Measurements from ENCODE around the gene LUM. TPM values are rescaled to one million over a fixed set of nuclear protein-coding genes. Genes with fewer than 3 reads are reported as not detected.

The LUM gene, protein sequence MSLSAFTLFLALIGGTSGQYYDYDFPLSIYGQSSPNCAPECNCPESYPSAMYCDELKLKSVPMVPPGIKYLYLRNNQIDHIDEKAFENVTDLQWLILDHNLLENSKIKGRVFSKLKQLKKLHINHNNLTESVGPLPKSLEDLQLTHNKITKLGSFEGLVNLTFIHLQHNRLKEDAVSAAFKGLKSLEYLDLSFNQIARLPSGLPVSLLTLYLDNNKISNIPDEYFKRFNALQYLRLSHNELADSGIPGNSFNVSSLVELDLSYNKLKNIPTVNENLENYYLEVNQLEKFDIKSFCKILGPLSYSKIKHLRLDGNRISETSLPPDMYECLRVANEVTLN
- 100 to 1,000 TPM; 541 to 951 (median 703) TPM for polyA plus RNA-seq (ENCODE audit: insufficient read length in 10 of 10)
- long read RNA-seq, donor 1, transcript LUM-201 (3 exons, 3,008 nt), result major isoform, 157 of 222 reads
- long read RNA-seq, donor 1, partial matches to known transcripts, result 65 of 222 reads
- long read RNA-seq, donor 1, other reads (novel, unspliced or antisense), result 0 of 222 reads
- long read RNA-seq, donor 2, transcript LUM-201 (3 exons, 3,008 nt), result major isoform, 115 of 196 reads
- long read RNA-seq, donor 2, partial matches to known transcripts, result 76 of 196 reads
- long read RNA-seq, donor 2, other reads (novel, unspliced or antisense), result 5 of 196 reads
- long read RNA-seq, donor 3, partial matches to known transcripts, result 0 of 1 reads
- long read RNA-seq, donor 3, other reads (novel, unspliced or antisense), result 0 of 1 reads
- long read RNA-seq, donor 4, transcript LUM-201 (3 exons, 3,008 nt), result major isoform, 200 of 244 reads
- long read RNA-seq, donor 4, partial matches to known transcripts, result 44 of 244 reads
- long read RNA-seq, donor 4, other reads (novel, unspliced or antisense), result 0 of 244 reads
- long read RNA-seq, donor 5, transcript LUM-201 (3 exons, 3,008 nt), result major isoform, 253 of 330 reads
- long read RNA-seq, donor 5, partial matches to known transcripts, result 70 of 330 reads
- long read RNA-seq, donor 5, other reads (novel, unspliced or antisense), result 6 of 330 reads
- long read RNA-seq, donor 6, transcript LUM-201 (3 exons, 3,008 nt), result major isoform, 227 of 288 reads
- long read RNA-seq, donor 6, partial matches to known transcripts, result 61 of 288 reads
- long read RNA-seq, donor 6, other reads (novel, unspliced or antisense), result 0 of 288 reads
- long read RNA-seq, donor 7, transcript LUM-201 (3 exons, 3,008 nt), result major isoform, 132 of 173 reads
- long read RNA-seq, donor 7, partial matches to known transcripts, result 41 of 173 reads
- long read RNA-seq, donor 7, other reads (novel, unspliced or antisense), result 0 of 173 reads
- long read RNA-seq, donor 8, transcript LUM-201 (3 exons, 3,008 nt), result major isoform, 201 of 287 reads
- long read RNA-seq, donor 8, partial matches to known transcripts, result 81 of 287 reads
- long read RNA-seq, donor 8, other reads (novel, unspliced or antisense), result 5 of 287 reads
- long read RNA-seq, donor 9, transcript LUM-201 (3 exons, 3,008 nt), result major isoform, 31 of 31 reads
- long read RNA-seq, donor 9, partial matches to known transcripts, result 0 of 31 reads
- long read RNA-seq, donor 9, other reads (novel, unspliced or antisense), result 0 of 31 reads

- DNase-seq, result peak; percentile 91 to 96 (median 92)
Observed at GRCh38 chr12:91111366-91112325, at the start of gene LUM. Gene LUM, minus strand, starts transcription at chr12:91111494. Its CDS starts 2,515 bp downstream, at chr12:91108979.

DNA sequence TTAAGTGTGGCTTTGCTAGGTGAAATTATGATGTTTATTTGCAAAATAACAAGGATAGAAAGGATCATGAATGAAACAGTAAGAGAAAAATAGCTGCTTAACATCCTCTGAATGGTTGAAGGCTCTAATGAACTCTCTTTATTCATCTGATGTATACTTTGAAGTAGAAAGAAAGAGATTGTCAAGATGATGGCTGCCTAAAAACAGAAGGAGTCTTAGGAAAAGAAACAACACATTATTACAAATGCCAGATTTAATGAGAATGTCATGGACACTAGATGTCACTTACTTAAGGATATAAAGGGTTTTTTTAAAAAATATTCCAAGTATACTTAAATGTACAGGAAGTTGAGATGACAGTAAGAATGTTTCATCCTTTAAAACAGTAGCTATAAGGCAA is 49.7 kb upstream of the LUM start:
- no peak for DNase-seq

DNA sequence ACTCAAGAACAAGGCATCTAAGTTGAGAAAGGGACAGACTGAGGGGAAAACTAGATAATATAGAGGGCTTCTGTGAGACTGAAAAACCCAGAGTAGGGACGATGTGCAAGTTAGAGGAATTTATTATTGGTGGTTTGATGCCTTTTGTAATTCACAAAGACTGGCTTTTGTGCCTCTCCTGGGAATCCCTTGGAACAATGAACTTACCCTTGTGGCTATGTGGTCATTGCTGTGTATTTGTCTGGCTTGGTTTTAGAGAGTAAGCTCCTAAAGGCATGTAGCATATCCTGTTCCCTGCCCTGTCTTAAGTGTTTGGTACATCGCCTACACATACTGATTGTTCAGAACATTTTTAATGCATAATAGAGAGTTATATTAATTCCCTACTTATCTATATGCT is 44.7 kb upstream of the LUM start:
- DNase-seq, result no peak

- peak in 1 of 3 donors; percentile 49 for DNase-seq
Observed at GRCh38 chr12:91154131-91154530, 42.8 kb upstream of the LUM start.

GRCh38 chr12:91144053-91144452 is 32.8 kb upstream of the LUM start:
- no peak for DNase-seq

GRCh38 chr12:91143206-91143605 is 31.9 kb upstream of the LUM start:
- DNase-seq, result no peak

DNA sequence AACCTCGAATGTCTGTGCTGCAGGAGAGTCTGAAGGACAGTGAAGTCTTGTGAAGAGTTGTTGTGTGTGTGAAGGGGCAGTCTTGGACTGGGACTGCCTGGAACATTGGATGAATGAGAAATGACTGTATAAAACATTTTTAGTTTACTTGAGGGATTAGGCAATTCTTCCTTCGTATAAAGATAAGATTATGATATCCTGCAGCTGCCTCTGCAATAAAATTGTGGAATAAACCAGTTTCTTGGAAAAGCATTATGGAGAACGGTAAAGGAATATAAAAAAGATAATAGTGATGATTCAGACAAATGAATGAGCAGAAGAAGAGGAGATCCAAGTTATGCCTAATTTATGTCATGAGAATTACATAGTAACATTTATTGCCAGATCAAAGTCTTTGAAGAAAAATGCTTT is 30.9 kb upstream of the LUM start:
- peak; percentile 50 to 85 (median 55) for DNase-seq

GRCh38 chr12:91140026-91140931 is 29.0 kb upstream of the LUM start:
- DNase-seq, result peak; percentile 81 to 92 (median 86)

DNA sequence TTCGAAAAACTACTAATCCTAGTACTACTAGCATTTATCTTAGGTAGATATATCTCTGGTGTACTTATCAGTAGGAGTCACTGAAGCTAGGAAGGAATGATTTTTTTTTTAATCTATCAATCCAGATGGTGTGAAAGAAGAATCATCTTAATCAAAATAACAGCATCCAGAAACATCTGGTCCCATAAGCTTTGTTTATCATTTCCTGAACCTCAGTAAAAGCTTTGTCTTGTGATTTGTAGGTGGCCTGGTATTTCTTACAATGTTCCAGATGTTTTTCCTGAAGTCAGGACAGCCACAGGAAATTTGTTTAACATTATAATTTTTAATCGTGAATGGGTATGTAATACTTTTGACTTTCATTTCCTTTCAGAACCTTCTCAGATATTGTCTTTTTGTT is 28.0 kb upstream of the LUM start:
- DNase-seq, result peak in 2 of 3 donors; percentile 37 to 78

GRCh38 chr12:91138337-91138920 is 27.1 kb upstream of the LUM start:
- DNase-seq, result peak; percentile 51 to 69 (median 53)

GRCh38 chr12:91133871-91134270 is 22.6 kb upstream of the LUM start:
- peak in 1 of 3 donors; percentile 80 for DNase-seq

GRCh38 chr12:91129662-91130362 is 18.5 kb upstream of the LUM start:
- DNase-seq, result no peak

DNA sequence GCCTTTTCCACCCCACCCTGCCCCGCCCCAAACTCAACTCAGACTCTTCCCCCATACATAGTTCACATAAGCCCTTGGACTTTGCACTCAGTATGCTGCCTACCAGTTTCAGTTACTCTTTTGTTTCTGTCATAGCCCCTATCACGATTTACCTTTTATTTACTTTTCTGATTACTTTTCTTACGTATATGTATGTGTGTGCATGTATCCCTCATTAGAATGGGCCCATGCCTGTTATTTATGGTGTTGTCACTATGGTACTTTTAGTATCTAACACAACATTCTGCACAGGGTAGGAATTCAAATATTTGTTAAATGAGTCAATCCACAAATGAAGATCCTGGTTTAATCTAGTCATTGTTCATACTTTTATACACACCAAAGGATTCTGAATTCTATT is 16.5 kb upstream of the LUM start:
- no peak for DNase-seq

DNA sequence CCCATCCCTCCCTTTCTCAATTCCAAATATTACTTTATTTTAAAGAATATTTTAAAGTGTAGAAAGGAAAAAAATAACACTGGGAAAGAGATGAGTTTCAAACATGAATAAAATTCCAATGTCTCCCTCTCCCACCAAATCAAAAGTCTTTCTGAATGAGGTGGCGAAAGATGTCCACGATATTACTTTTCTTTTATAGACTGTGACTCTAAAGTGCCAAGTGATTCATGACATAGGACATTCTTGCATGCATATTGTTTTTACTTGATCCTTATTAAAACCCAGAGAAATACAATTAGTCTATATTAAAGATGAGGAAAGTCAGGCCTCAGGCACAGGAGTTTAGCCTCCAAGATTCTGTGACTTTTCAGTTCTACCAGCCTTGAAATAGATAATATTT is 16.0 kb upstream of the LUM start:
- no peak for DNase-seq

DNA sequence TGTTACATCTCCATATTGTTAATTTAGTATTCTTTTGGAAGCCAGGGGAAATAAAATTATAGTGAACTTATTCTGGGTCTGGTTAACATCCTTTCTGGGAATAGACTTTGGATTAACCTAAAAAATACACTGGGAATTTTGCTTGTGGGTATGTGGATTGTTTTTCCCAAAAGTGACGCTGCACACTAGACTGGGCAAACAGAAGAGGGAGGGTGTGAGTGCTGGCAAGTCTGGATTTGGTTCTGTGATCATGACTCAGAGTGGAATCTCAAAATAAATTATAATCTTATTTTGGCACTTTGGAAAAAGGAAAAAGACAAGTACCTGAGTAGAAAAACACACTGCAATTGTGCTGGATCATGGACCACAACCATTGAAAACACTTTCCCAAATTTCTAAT is 15.2 kb upstream of the LUM start:
- DNase-seq, result no peak

DNA sequence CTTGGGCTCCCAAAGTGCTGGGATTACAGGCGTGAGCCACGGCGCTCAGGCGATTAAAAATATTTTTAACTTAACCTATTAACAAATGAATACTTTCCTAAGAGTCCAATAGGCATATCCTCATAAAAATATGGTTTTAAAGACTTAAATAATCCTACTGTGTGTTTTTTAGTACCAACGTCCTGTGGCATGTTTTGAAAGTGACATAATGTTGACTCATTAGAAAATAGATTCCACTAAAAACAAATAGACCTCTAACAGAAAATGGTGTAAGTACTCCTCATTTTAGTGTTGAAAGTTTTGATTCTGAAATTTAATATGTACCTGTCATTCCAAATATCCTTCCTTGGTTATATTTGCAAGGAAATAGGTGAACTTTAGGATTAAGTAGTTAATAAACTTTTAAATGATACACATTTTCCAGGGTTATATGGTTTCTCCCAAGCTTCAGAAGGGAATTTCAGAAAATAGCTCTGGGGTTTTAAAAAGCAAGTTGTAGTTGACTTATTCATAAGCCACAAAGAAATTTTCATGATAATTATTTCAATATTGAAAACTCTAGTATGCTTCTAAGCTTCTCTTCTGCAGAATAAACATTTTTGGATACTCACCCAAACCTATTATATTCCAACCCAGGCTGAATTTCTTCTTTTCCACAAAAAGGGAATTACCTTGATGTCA is 12.1 kb upstream of the LUM start:
- no peak for DNase-seq

DNA sequence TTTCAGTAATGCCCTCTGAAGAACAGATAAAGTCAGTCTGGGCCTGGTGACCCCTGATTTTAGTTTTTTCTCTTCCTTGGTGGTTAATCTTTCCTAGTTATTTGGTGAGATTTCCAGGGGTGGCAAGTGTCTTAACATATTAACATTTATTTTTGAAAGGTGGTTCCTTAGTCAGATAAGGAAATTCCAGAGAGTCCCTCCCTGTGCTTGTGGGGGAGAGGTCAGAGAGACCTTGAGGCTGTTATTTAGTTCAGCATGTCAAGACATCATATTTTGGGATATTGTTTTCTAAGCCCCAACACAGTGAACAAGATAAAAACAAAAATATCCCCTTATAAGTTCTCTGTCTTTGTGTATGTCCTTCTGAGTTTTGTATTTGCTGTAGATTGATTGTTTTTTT is 9.5 kb upstream of the LUM start:
- DNase-seq, result no peak

Measured in muscle of back (tissue), 13 donors.